ENCODE results near the gene XG.
"Not testable (repeated sequence)": the region's sequence is repeated elsewhere in the genome, so short reads cannot be mapped to it uniquely, and the experiment has no call there.

The XG gene

GRCh38 chrX:2751874-2752300, at the start of gene XG:
TSS of gene XG (plus strand) at chrX:2752040. CDS start at chrX:2752275, 235 bp downstream.
- in situ Hi-C loops (cut with MboI; ENCODE audit: low pct_unique_long_range_greater_than_20kb, low sequenced_read_pairs, unreplicated experiment); DNase-seq (ENCODE audit: low spot score): not testable (repeated sequence)

- no peak for DNase-seq (ENCODE audit: low spot score)
- in situ Hi-C loops (cut with MboI; ENCODE audit: low pct_unique_long_range_greater_than_20kb, low sequenced_read_pairs, unreplicated experiment): no loop called here
- TF ChIP-seq, protein P1, sequence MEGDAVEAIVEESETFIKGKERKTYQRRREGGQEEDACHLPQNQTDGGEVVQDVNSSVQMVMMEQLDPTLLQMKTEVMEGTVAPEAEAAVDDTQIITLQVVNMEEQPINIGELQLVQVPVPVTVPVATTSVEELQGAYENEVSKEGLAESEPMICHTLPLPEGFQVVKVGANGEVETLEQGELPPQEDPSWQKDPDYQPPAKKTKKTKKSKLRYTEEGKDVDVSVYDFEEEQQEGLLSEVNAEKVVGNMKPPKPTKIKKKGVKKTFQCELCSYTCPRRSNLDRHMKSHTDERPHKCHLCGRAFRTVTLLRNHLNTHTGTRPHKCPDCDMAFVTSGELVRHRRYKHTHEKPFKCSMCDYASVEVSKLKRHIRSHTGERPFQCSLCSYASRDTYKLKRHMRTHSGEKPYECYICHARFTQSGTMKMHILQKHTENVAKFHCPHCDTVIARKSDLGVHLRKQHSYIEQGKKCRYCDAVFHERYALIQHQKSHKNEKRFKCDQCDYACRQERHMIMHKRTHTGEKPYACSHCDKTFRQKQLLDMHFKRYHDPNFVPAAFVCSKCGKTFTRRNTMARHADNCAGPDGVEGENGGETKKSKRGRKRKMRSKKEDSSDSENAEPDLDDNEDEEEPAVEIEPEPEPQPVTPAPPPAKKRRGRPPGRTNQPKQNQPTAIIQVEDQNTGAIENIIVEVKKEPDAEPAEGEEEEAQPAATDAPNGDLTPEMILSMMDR (IDR thresholded peaks at IDR 0.05; ENCODE audit: extremely low read depth, insufficient read depth, missing control alignments): no peak
Observed at GRCh38 chrX:2703991-2704369, 47.9 kb upstream of the XG start.

GRCh38 chrX:2705046-2705832, 46.6 kb upstream of the XG start:
- in situ Hi-C loops (cut with MboI; ENCODE audit: low pct_unique_long_range_greater_than_20kb, low sequenced_read_pairs, unreplicated experiment): no loop called here
- TF ChIP-seq, protein P1 (IDR thresholded peaks at IDR 0.05; ENCODE audit: extremely low read depth, insufficient read depth, missing control alignments): no peak
- no peak for DNase-seq (ENCODE audit: low spot score)

GRCh38 chrX:2707334-2707760, 44.5 kb upstream of the XG start:
- TF ChIP-seq, protein P1 (IDR thresholded peaks at IDR 0.05; ENCODE audit: extremely low read depth, insufficient read depth, missing control alignments): no peak
- in situ Hi-C loops (cut with MboI; ENCODE audit: low pct_unique_long_range_greater_than_20kb, low sequenced_read_pairs, unreplicated experiment): no loop called here
- DNase-seq (ENCODE audit: low spot score): peak; percentile 69

DNA sequence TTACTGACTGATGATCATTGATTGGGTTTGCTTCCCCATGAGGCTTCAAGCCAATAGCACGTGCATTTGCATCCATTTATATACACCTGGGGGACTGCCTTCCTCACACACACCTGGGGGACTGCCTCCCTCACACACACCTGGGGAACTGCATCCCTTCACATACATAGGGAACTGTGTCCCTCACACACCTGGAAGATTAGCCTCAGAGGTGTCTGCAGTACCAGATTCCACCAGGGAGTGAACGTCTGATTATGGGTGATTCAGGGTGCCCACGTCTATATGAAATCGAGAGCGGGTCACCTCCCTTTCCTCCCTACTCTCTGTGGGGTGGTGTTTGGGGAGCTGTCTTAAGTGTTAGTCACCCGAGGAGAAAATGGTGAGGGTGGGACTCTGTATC, 43.8 kb upstream of the XG start:
- TF ChIP-seq, protein P1 (IDR thresholded peaks at IDR 0.05; ENCODE audit: extremely low read depth, insufficient read depth, missing control alignments): no peak
- no peak for DNase-seq (ENCODE audit: low spot score)
- in situ Hi-C loops (cut with MboI; ENCODE audit: low pct_unique_long_range_greater_than_20kb, low sequenced_read_pairs, unreplicated experiment): no loop called here

GRCh38 chrX:2708592-2709188, 43.1 kb upstream of the XG start:
- in situ Hi-C loops (cut with MboI; ENCODE audit: low pct_unique_long_range_greater_than_20kb, low sequenced_read_pairs, unreplicated experiment): no loop called here
- no peak for DNase-seq (ENCODE audit: low spot score)
- TF ChIP-seq, protein P1 (IDR thresholded peaks at IDR 0.05; ENCODE audit: extremely low read depth, insufficient read depth, missing control alignments): no peak

DNA sequence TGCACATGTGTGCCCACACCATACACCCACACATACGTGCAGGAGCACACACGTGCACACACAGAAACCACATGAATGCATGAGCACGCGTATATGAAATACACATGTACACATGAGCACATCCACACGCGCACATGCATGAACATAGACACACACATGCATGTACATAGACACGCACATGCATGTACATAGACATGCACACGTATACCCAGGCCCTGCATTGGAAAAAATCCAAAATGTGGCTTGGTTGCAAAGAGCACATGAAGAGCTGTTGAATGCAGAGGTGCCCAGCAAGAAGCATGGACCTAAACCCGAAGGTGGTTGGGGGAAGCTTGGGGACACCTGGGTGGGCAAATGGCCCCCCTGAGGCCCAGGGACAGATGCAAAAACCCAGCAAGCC, 42.3 kb upstream of the XG start:
- DNase-seq (ENCODE audit: low spot score): no peak
- in situ Hi-C loops (cut with MboI; ENCODE audit: low pct_unique_long_range_greater_than_20kb, low sequenced_read_pairs, unreplicated experiment): no loop called here
- TF ChIP-seq, protein P1 (IDR thresholded peaks at IDR 0.05; ENCODE audit: extremely low read depth, insufficient read depth, missing control alignments): no peak

Measured in GM13977 (cell line).